Neural cell (in vitro differentiated cells): ENCODE data around the gene MORN4.

ENCODE experiments used
- CTCF ChIP-seq: fragments of 450-650 bp; IDR thresholded peaks from 2 replicates; pipeline ENCODE4 v1.5.1; 2014; ENCODE audit warnings: antibody characterized with exemption, mild to moderate bottlenecking, moderate library complexity; ENCODE audit not compliant: poor library complexity, severe bottlenecking
- EZH2 ChIP-seq: fragments of 200-600, 300-800 bp; shearing (Covaris generic), sonication (generic); IDR thresholded peaks from 2 replicates; pipeline ENCODE4 v1.6.1; 2014; ENCODE audit warnings: antibody characterized with exemption, low read length, borderline replicate concordance, mild to moderate bottlenecking; ENCODE audit not compliant: insufficient read depth, poor library complexity, severe bottlenecking
- RAD21 ChIP-seq: fragments of 450-650 bp; conservative IDR thresholded peaks from 2 replicates; pipeline ENCODE4 v1.6.1; 2014; ENCODE audit warnings: antibody characterized with exemption, mild to moderate bottlenecking, moderate library complexity
- REST ChIP-seq: IDR thresholded peaks from 2 replicates; pipeline ENCODE4 v1.6.1; 2012; ENCODE audit warnings: borderline replicate concordance

GRCh38 chr10:97650726-97651125 lies 17.4 kb upstream of the MORN4 start:
- no peak for TF ChIP-seq CTCF
- no peak for TF ChIP-seq REST
- no peak for TF ChIP-seq RAD21
- no peak for TF ChIP-seq EZH2
